IPS-15b (cell line): Measurements from ENCODE around the gene RAPGEF1.
"Not testable (repeated sequence)": the region's sequence is repeated elsewhere in the genome, so short reads cannot be mapped to it uniquely, and the experiment has no call there.

Experiments
- H3K27me3 ChIP-seq: one replicate; pipeline ENCODE4 v1.6.1; 2013; ENCODE audit warnings: low read length; ENCODE audit not compliant: control insufficient read depth, insufficient read depth
- H3K36me3 ChIP-seq: one replicate; pipeline ENCODE4 v1.6.1; 2013; ENCODE audit warnings: low read length; ENCODE audit not compliant: control insufficient read depth, insufficient read depth
- H3K4me1 ChIP-seq: one replicate; pipeline ENCODE4 v1.6.1; 2013; ENCODE audit warnings: mild to moderate bottlenecking, low read length; ENCODE audit not compliant: control insufficient read depth, insufficient read depth
- H3K4me3 ChIP-seq: one replicate; pipeline ENCODE4 v1.5.1; 2013; ENCODE audit warnings: low read depth, low read length
- H3K9ac ChIP-seq: one replicate; pipeline ENCODE4 v1.6.1; 2013; ENCODE audit warnings: low read depth, mild to moderate bottlenecking, low read length
- H3K9me3 ChIP-seq: one replicate; pipeline ENCODE4 v1.6.1; 2013; ENCODE audit warnings: mild to moderate bottlenecking, low read length; ENCODE audit not compliant: control insufficient read depth, insufficient read depth

The RAPGEF1 gene

GRCh38 chr9:131709771-131710431, 30.0 kb downstream of the RAPGEF1 start:
- H3K9ac ChIP-seq: no peak overlapping the region
- peaks cover 2% of the 10 kb centered on the region for H3K36me3 ChIP-seq
- H3K9me3 ChIP-seq: no peaks in the 10 kb centered on the region
- H3K4me1 ChIP-seq: peaks cover 22% of the 10 kb centered on the region
- no peaks in the 10 kb centered on the region for H3K27me3 ChIP-seq
- H3K4me3 ChIP-seq: no peak overlapping the region

GRCh38 chr9:131709010-131709770, 30.7 kb downstream of the RAPGEF1 start:
- H3K27me3 ChIP-seq, H3K36me3 ChIP-seq, H3K4me3 ChIP-seq, H3K9me3 ChIP-seq, H3K9ac ChIP-seq: not testable (repeated sequence)
- peaks cover 22% of the 10 kb centered on the region for H3K4me1 ChIP-seq

- H3K36me3 ChIP-seq: no peaks in the 10 kb centered on the region
- no peak overlapping the region for H3K9ac ChIP-seq
- no peaks in the 10 kb centered on the region for H3K9me3 ChIP-seq
- peaks cover 26% of the 10 kb centered on the region for H3K4me1 ChIP-seq
- no peak overlapping the region for H3K4me3 ChIP-seq
- H3K27me3 ChIP-seq: no peaks in the 10 kb centered on the region
Observed at GRCh38 chr9:131708226-131709002, 31.5 kb downstream of the RAPGEF1 start.

- Histone ChIP-seq H3K4me1 (peaks cover 22% of the 10 kb centered on the region), H3K27me3 (no peaks in the 10 kb centered on the region), H3K36me3 (no peaks in the 10 kb centered on the region), H3K4me3 (no peak overlapping the region), H3K9ac (no peak overlapping the region), H3K9me3 (no peaks in the 10 kb centered on the region)
Observed at GRCh38 chr9:131707733-131708157, 32.1 kb downstream of the RAPGEF1 start.

- Histone ChIP-seq H3K4me3 (no peak overlapping the region), H3K9ac (no peak overlapping the region), H3K4me1 (peaks cover 26% of the 10 kb centered on the region), H3K9me3 (no peaks in the 10 kb centered on the region), H3K36me3 (no peaks in the 10 kb centered on the region), H3K27me3 (no peaks in the 10 kb centered on the region)
Observed at GRCh38 chr9:131707050-131707449, 32.8 kb downstream of the RAPGEF1 start.

GRCh38 chr9:131706608-131706970, 33.3 kb downstream of the RAPGEF1 start:
- H3K36me3 ChIP-seq: no peaks in the 10 kb centered on the region
- H3K9me3 ChIP-seq: no peaks in the 10 kb centered on the region
- H3K27me3 ChIP-seq: no peaks in the 10 kb centered on the region
- H3K4me3 ChIP-seq: no peak overlapping the region
- peaks cover 31% of the 10 kb centered on the region for H3K4me1 ChIP-seq
- no peak overlapping the region for H3K9ac ChIP-seq

GRCh38 chr9:131704988-131705387, 34.9 kb downstream of the RAPGEF1 start:
- no peak overlapping the region for H3K4me3 ChIP-seq
- peaks cover 30% of the 10 kb centered on the region for H3K4me1 ChIP-seq
- no peaks in the 10 kb centered on the region for H3K9me3 ChIP-seq
- no peak overlapping the region for H3K9ac ChIP-seq
- no peaks in the 10 kb centered on the region for H3K27me3 ChIP-seq
- H3K36me3 ChIP-seq: no peaks in the 10 kb centered on the region

- H3K36me3 ChIP-seq: no peaks in the 10 kb centered on the region
Observed at GRCh38 chr9:131704141-131704983, 35.5 kb downstream of the RAPGEF1 start.

GRCh38 chr9:131703697-131704096, 36.2 kb downstream of the RAPGEF1 start:
- Histone ChIP-seq H3K4me1 (peaks cover 25% of the 10 kb centered on the region), H3K9ac (no peak overlapping the region), H3K27me3 (no peaks in the 10 kb centered on the region), H3K4me3 (no peak overlapping the region), H3K9me3 (no peaks in the 10 kb centered on the region), H3K36me3 (no peaks in the 10 kb centered on the region)

More at GRCh38 chr9:131704141-131704983, 35.5 kb downstream of the RAPGEF1 start:
- H3K27me3 ChIP-seq: no peaks in the 10 kb centered on the region
- H3K9me3 ChIP-seq: no peaks in the 10 kb centered on the region
- no peak overlapping the region for H3K9ac ChIP-seq
- peaks cover 25% of the 10 kb centered on the region for H3K4me1 ChIP-seq
- H3K4me3 ChIP-seq: no peak overlapping the region

- H3K27me3 ChIP-seq: no peaks in the 10 kb centered on the region
- no peak overlapping the region for H3K4me3 ChIP-seq
- no peaks in the 10 kb centered on the region for H3K9me3 ChIP-seq
- peaks cover 26% of the 10 kb centered on the region for H3K4me1 ChIP-seq
- H3K9ac ChIP-seq: no peak overlapping the region
- H3K36me3 ChIP-seq: no peaks in the 10 kb centered on the region
Observed at GRCh38 chr9:131702911-131703310, 37.0 kb downstream of the RAPGEF1 start.

GRCh38 chr9:131701789-131702337, 38.0 kb downstream of the RAPGEF1 start:
- Histone ChIP-seq H3K4me3 (no peak overlapping the region), H3K9me3 (no peaks in the 10 kb centered on the region), H3K9ac (no peak overlapping the region), H3K36me3 (no peaks in the 10 kb centered on the region), H3K27me3 (no peaks in the 10 kb centered on the region), H3K4me1 (peaks cover 34% of the 10 kb centered on the region)
